Lung (tissue), 12 donors: Measurements from ENCODE around the gene GRIK2. TPM values are rescaled to one million over a fixed set of nuclear protein-coding genes. Genes with fewer than 3 reads are reported as not detected.

Source experiments
- ATAC-seq: fragments of 200-7000 bp; cut with Tn5 transposase; one replicate; pipeline ENCODE4 v1.9.1; 2020; ENCODE audit warnings: moderate number of reproducible peaks; ENCODE audit not compliant: insufficient read depth, low FRiP score
- DNase-seq, 3 donors: peaks; one replicate each; pipeline ENCODE4 v3.0.0-alpha.2; 2013 to 2017
- H3K27ac ChIP-seq, 2 donors: one replicate each; pipeline ENCODE4 v1.5.1; 2013; ENCODE audit warnings: mild to moderate bottlenecking in 2 of 2, moderate library complexity in 2 of 2, control low read depth in 1 of 2, inconsistent platforms in 1 of 2, low read depth in 1 of 2, low read length in 1 of 2
- H3K27me3 ChIP-seq, 3 donors: one replicate each; pipeline ENCODE4 v1.5.1; 2013; ENCODE audit warnings: low read length in 2 of 3; ENCODE audit not compliant: control insufficient read depth in 3 of 3, insufficient read depth in 3 of 3
- H3K36me3 ChIP-seq, 4 donors: one replicate each; pipeline ENCODE4 v1.5.1; 2013; ENCODE audit warnings: low read length in 4 of 4, mild to moderate bottlenecking in 1 of 4, moderate library complexity in 1 of 4; ENCODE audit not compliant: control insufficient read depth in 4 of 4, insufficient read depth in 4 of 4
- H3K4me1 ChIP-seq, 5 donors: one replicate each; pipeline ENCODE4 v1.5.1; 2013; ENCODE audit warnings: low read length in 5 of 5, mild to moderate bottlenecking in 2 of 5, moderate library complexity in 1 of 5; ENCODE audit not compliant: control insufficient read depth in 5 of 5, insufficient read depth in 5 of 5
- H3K4me3 ChIP-seq: one replicate; pipeline ENCODE4 v1.5.1; 2013; ENCODE audit warnings: mild to moderate bottlenecking, control low read depth, moderate library complexity
- H3K9ac ChIP-seq, 2 donors: one replicate each; pipeline ENCODE4 v1.5.1; 2013; ENCODE audit warnings: low read length in 2 of 2, control low read depth in 1 of 2; ENCODE audit not compliant: insufficient read depth in 1 of 2
- H3K9me3 ChIP-seq, 4 donors: one replicate each; pipeline ENCODE4 v1.5.1; 2013; ENCODE audit warnings: low read length in 3 of 4, mild to moderate bottlenecking in 1 of 4, moderate library complexity in 1 of 4; ENCODE audit not compliant: control insufficient read depth in 4 of 4, insufficient read depth in 3 of 4
- WGBS, 2 donors: extraction: QIAGEN DNeasy Blood & Tissue Kit; methylation state at CpG; one replicate each; pipeline ENCODE4 v1.1.7; 2013; 5-methylcytosine and 5-hydroxymethylcytosine counted together
- polyA plus RNA-seq, 2 donors: library from polyadenylated mRNA; stranded (reverse); fragments of 200-250 nt; gene quantifications; one replicate each; pipeline ENCODE4 v1.2.1, GENCODE V29; 2013
- total RNA-seq, 2 donors: library from RNA; depleted of rRNA in 1 of 2; stranded (reverse); fragments of >200 nt in 1 of 2; gene quantifications; one replicate each; pipeline ENCODE4 v1.2.1, GENCODE V29; 2014 to 2021
- TF ChIP-seq, protein P1 (sequence below): IDR thresholded peaks from 2 replicates; pipeline ENCODE4 v1.5.1; 2012; ENCODE audit warnings: mild to moderate bottlenecking; ENCODE audit errors: control extremely low read depth, extremely low read depth
- donor health status: control.
- donor health status: control.
- donor health status: Bipolar disorder and iron deficiency.
- donor health status: healthy.
- donor health status: DM: yes; HTN: yes; CAD: no.

GRIK2 gene
- total and polyA plus RNA-seq, 4 donors = 0.09 to 5.1 (median 0.67) TPM

DNA sequence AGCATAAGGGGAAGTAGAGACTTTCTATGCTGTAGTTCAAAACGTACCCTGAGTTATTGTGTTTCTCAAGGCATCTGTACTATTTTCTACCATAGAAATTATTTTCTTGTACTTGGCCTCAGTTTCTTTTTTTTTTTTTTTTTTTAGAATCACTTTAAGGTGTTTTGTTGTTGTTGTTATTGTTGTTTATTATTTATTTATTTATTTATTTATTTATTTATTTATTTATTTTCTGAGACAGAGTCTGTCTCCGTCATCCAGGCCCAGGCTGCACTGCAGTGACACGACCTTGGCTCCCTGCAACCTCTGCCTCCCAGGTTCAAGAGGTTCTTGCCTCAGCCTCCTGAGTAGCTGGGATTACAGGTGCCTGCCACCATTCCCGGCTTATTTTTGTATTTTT is 179.1 kb downstream of the GRIK2 start:
- ATAC-seq = no peak
- WGBS, 2 donors = 83 to 84% methylated on average over 4 of the region's 4 CpGs
- TF ChIP-seq, protein P1, sequence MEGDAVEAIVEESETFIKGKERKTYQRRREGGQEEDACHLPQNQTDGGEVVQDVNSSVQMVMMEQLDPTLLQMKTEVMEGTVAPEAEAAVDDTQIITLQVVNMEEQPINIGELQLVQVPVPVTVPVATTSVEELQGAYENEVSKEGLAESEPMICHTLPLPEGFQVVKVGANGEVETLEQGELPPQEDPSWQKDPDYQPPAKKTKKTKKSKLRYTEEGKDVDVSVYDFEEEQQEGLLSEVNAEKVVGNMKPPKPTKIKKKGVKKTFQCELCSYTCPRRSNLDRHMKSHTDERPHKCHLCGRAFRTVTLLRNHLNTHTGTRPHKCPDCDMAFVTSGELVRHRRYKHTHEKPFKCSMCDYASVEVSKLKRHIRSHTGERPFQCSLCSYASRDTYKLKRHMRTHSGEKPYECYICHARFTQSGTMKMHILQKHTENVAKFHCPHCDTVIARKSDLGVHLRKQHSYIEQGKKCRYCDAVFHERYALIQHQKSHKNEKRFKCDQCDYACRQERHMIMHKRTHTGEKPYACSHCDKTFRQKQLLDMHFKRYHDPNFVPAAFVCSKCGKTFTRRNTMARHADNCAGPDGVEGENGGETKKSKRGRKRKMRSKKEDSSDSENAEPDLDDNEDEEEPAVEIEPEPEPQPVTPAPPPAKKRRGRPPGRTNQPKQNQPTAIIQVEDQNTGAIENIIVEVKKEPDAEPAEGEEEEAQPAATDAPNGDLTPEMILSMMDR = no peak
- no peak for DNase-seq
- Histone ChIP-seq H3K36me3 (no peaks in the 10 kb centered on the region), H3K4me3 (no peak overlapping the region), H3K9me3 (no peaks in the 10 kb centered on the region), H3K9ac (no peak overlapping the region), H3K27ac (no peak overlapping the region), H3K27me3 (no peaks in the 10 kb centered on the region), H3K4me1 (no peaks in the 10 kb centered on the region)

DNA sequence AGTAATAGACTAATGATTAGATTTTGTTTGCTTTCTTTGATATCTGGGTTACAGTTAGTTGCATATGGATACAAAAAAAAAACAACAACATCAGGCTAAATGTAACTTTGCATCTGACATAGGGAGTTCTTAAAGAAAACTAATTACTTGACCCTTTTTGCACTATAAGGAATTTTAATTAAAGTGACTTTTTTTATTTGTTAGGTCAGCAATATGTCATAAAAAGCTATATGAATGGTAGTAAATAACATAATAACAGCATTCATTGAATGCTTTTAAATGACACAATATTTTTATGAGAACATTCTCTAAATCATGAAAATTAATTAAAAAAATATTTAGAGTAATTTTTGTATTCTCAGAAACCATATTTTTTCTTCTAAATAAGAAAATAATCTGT is 183.6 kb downstream of the GRIK2 start:
- Histone ChIP-seq H3K36me3 (no peaks in the 10 kb centered on the region), H3K9me3 (peaks cover 0 to 2% (median 0%) of the 10 kb centered on the region in 4 donors), H3K4me3 (no peak overlapping the region), H3K9ac (no peak overlapping the region), H3K27ac (no peak overlapping the region), H3K27me3 (no peaks in the 10 kb centered on the region), H3K4me1 (no peaks in the 10 kb centered on the region)
- no peak for DNase-seq
- TF ChIP-seq, protein P1 = no peak
- no peak for ATAC-seq

DNA sequence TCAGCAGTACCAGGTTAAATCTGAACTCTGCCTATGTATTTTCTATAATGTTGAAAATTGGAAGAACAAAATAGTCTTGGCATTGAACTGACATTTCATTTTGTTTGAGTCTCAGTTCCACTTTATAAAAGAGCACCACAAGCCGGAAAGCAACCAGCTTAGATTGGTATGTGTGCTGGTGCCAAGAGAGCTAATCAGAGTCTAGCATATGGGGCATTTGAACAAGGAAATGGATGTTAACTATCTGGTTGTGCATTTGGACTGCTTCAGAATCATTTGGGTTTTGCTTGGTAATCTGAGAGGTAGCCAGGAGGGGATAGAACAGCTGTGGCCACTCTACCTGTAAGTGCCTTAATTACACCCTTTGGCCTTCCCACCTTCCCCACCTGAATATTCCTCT is 184.8 kb downstream of the GRIK2 start:
- H3K9me3 ChIP-seq = peaks cover 0 to 2% (median 0%) of the 10 kb centered on the region in 4 donors
- 76 to 79% methylated on average over 1 of the region's 1 CpG for WGBS, 2 donors
- DNase-seq (no peak), ATAC-seq (no peak)
- TF ChIP-seq, protein P1 = no peak
- no peak overlapping the region for H3K9ac ChIP-seq
- H3K36me3 ChIP-seq = no peaks in the 10 kb centered on the region
- no peak overlapping the region for H3K4me3 ChIP-seq
- H3K27ac ChIP-seq = no peak overlapping the region
- no peaks in the 10 kb centered on the region for H3K4me1 ChIP-seq
- H3K27me3 ChIP-seq = no peaks in the 10 kb centered on the region

DNA sequence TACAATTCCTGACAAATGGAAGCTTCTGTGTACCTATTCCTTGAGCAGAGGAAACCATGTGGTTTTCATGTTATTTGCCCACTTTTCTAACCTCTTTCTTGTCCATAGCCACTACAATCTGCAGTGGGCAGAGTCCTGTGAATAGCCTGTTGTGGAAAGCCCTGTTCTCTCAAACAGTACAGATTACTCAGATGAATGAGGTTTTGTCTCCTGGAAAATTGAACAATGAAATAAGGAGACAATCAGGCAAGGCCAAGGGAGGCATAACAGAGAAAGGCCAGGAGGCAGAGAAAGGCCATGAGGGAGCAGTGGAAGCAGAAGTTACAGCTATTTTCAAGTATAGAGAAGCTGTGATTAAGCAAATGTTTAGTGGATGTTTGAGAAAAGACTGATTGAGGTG is 189.3 kb downstream of the GRIK2 start:
- Histone ChIP-seq H3K4me1 (no peaks in the 10 kb centered on the region), H3K9ac (no peak overlapping the region), H3K36me3 (no peaks in the 10 kb centered on the region), H3K4me3 (no peak overlapping the region), H3K9me3 (peaks cover 0 to under 1% (median 0%) of the 10 kb centered on the region in 4 donors), H3K27me3 (no peaks in the 10 kb centered on the region), H3K27ac (no peak overlapping the region)
- ATAC-seq (no peak), DNase-seq (no peak)
- TF ChIP-seq, protein P1 = no peak
